SK-N-SH (cell line): ENCODE data around the gene LSM14B. TPM values are rescaled to one million over a fixed set of nuclear protein-coding genes. Genes with fewer than 3 reads are reported as not detected.

Source experiments
- CTCF ChIA-PET: fragments of 300-600, 350-600 bp; formaldehyde crosslinking; extraction: SDS; loops from one replicate; lab custom pipeline; 2021; lab: Yijun Ruan, JAX
- POLR2A ChIA-PET: fragments of 350-600 bp; sonication (Branson Sonifier 250); formaldehyde crosslinking; extraction: SDS; loops from one replicate; lab custom pipeline; 2020; ENCODE audit warnings: antibody characterized with exemption, inconsistent platforms; lab: Yijun Ruan, JAX
- DNase-seq: peaks from one replicate; pipeline ENCODE4 v3.0.0; 2012
- H2AFZ ChIP-seq: fragments of 200-600 bp; sonication (generic); 2 replicates; pipeline ENCODE4 v1.8.1; 2016; ENCODE audit warnings: antibody characterized with exemption, mild to moderate bottlenecking, low read depth
- H3F3A ChIP-seq: fragments of 200-600 bp; sonication (generic); replicated peaks from 2 replicates; pipeline ENCODE3; 2016; ENCODE audit warnings: antibody characterized with exemption, mild to moderate bottlenecking; ENCODE audit not compliant: insufficient read depth
- H3K27ac ChIP-seq, 2 experiments: fragments of 200-500 bp in 1 of 2; fragments of 200-600 bp in 1 of 2; sonication (Bioruptor generic) in 1 of 2; sonication (generic), shearing (Covaris generic) in 1 of 2; 2 replicates each; pipeline versions ENCODE4 v1.5.1 to v1.6.1; 2014 to 2016; ENCODE audit warnings: low read depth in 2 of 2, inconsistent platforms in 1 of 2, low read length in 1 of 2, mild to moderate bottlenecking in 1 of 2, mixed read lengths in 1 of 2
- H3K27me3 ChIP-seq: fragments of 200-600 bp; sonication (generic), shearing (Covaris generic); 2 replicates; pipeline ENCODE4 v1.6.1; 2016; ENCODE audit warnings: mixed run types; ENCODE audit not compliant: insufficient read depth
- H3K36me3 ChIP-seq, 2 experiments: fragments of 200-500 bp in 1 of 2; fragments of 200-600 bp in 1 of 2; sonication (Bioruptor generic) in 1 of 2; sonication (generic) in 1 of 2; replicated peaks in 1 of 2; 2 replicates each; pipeline versions ENCODE3 to v1.5.1; 2014 to 2016; ENCODE audit warnings: low read length in 1 of 2, mild to moderate bottlenecking in 1 of 2; ENCODE audit not compliant: insufficient read depth in 2 of 2, control insufficient read depth in 1 of 2
- H3K4me1 ChIP-seq, 2 experiments: fragments of 200-500 bp in 1 of 2; fragments of 200-600 bp in 1 of 2; sonication (Bioruptor generic) in 1 of 2; sonication (generic), shearing (Covaris generic) in 1 of 2; 2 replicates each; pipeline versions ENCODE4 v1.5.1 to v1.6.1; 2014 to 2016; ENCODE audit warnings: low read depth in 1 of 2, low read length in 1 of 2, mixed run types in 1 of 2; ENCODE audit not compliant: insufficient read depth in 2 of 2, control insufficient read depth in 1 of 2
- H3K4me2 ChIP-seq: fragments of 200-600 bp; sonication (generic), shearing (Covaris generic); 2 replicates; pipeline ENCODE4 v1.6.1; 2017; ENCODE audit warnings: mixed run types
- H3K4me3 ChIP-seq, 2 experiments: fragments of 200-500 bp in 1 of 2; fragments of 200-600 bp in 1 of 2; sonication (Bioruptor generic) in 1 of 2; sonication (generic), shearing (Covaris generic) in 1 of 2; 2 replicates each; pipeline versions ENCODE4 v1.5.1 to v1.8.1; 2014 to 2016; ENCODE audit warnings: low read depth in 2 of 2, inconsistent platforms in 1 of 2, low read length in 1 of 2, mild to moderate bottlenecking in 1 of 2, mixed read lengths in 1 of 2, moderate library complexity in 1 of 2
- H3K79me2 ChIP-seq: fragments of 200-600 bp; sonication (generic); 2 replicates; pipeline ENCODE4 v1.8.1; 2017; ENCODE audit warnings: mild to moderate bottlenecking; ENCODE audit not compliant: insufficient read depth
- H3K9ac ChIP-seq: fragments of 200-600 bp; sonication (generic); 2 replicates; pipeline ENCODE4 v1.6.1; 2017; ENCODE audit warnings: mixed run types
- H3K9me2 ChIP-seq: fragments of 200-600 bp; sonication (generic); 2 replicates; pipeline ENCODE4 v1.6.1; 2017; ENCODE audit warnings: mixed run types
- H3K9me3 ChIP-seq: fragments of 200-600 bp; sonication (generic); 2 replicates; pipeline ENCODE4 v1.6.1; 2017; ENCODE audit warnings: mixed run types, mild to moderate bottlenecking, moderate library complexity
- H4K20me1 ChIP-seq: fragments of 200-600 bp; sonication (generic); 2 replicates; pipeline ENCODE4 v1.6.1; 2017; ENCODE audit warnings: mild to moderate bottlenecking, mixed run types; ENCODE audit not compliant: insufficient read depth
- CHD2 ChIP-seq: fragments of 150-350 bp; IDR thresholded peaks from 2 replicates; pipeline ENCODE4 v1.6.1; 2018; ENCODE audit warnings: low read length; ENCODE audit not compliant: partially characterized antibody
- ELF1 ChIP-seq: IDR thresholded peaks from 2 replicates; pipeline ENCODE4 v1.4.0; 2012
- EZH2phosphoT487 ChIP-seq: fragments of 200-600 bp; sonication (generic); IDR thresholded peaks from 2 replicates; pipeline ENCODE4 v1.6.1; 2017; ENCODE audit warnings: low read depth, mixed run types, mild to moderate bottlenecking, antibody characterized with exemption, moderate library complexity, borderline replicate concordance
- GABPA ChIP-seq: IDR thresholded peaks from 2 replicates; pipeline ENCODE4 v1.4.0; 2012; ENCODE audit warnings: low read depth, mild to moderate bottlenecking
- IRF3 ChIP-seq: fragments of 150-350 bp; IDR thresholded peaks from 2 replicates; pipeline ENCODE4 v1.6.1; 2016; ENCODE audit warnings: mild to moderate bottlenecking, low read depth, low read length
- JUND ChIP-seq: IDR thresholded peaks from 2 replicates; pipeline ENCODE4 v1.4.0; 2012
- MAX ChIP-seq: IDR thresholded peaks from 2 replicates; pipeline ENCODE4 v1.4.0; 2012; ENCODE audit warnings: low read depth
- MEF2A ChIP-seq: IDR thresholded peaks from 2 replicates; pipeline ENCODE4 v1.4.0; 2012; ENCODE audit warnings: low read depth, borderline replicate concordance
- MXI1 ChIP-seq: IDR thresholded peaks from 2 replicates; pipeline ENCODE4 v1.6.1; 2012; ENCODE audit warnings: mild to moderate bottlenecking, low read depth, low read length, improper control_type of control experiment
- NFIC ChIP-seq: IDR thresholded peaks from 2 replicates; pipeline ENCODE4 v1.4.0; 2012; ENCODE audit warnings: borderline replicate concordance
- NRF1 ChIP-seq: IDR thresholded peaks from 2 replicates; pipeline ENCODE4 v1.6.1; 2012; ENCODE audit warnings: low read depth, mild to moderate bottlenecking, low read length
- PBX3 ChIP-seq: IDR thresholded peaks from 2 replicates; pipeline ENCODE4; 2012
- RAD21 ChIP-seq: IDR thresholded peaks from 2 replicates; pipeline ENCODE4 v1.6.1; 2012; ENCODE audit warnings: mild to moderate bottlenecking, low read length
- RCOR1 ChIP-seq: fragments of 150-350 bp; IDR thresholded peaks from 2 replicates; pipeline ENCODE4 v1.6.1; 2017; ENCODE audit warnings: antibody characterized with exemption, low read length
- RFX5 ChIP-seq: IDR thresholded peaks from 2 replicates; pipeline ENCODE4 v1.6.1; 2012; ENCODE audit warnings: mild to moderate bottlenecking, improper control_type of control experiment, low read length
- SIN3A ChIP-seq: IDR thresholded peaks from 2 replicates; pipeline ENCODE4 v1.6.1; 2012; ENCODE audit warnings: low read depth, mild to moderate bottlenecking, low read length, moderate library complexity, borderline replicate concordance
- USF1 ChIP-seq: IDR thresholded peaks from 2 replicates; pipeline ENCODE4 v1.4.0; 2012; ENCODE audit warnings: low read depth, borderline replicate concordance
- USF2 ChIP-seq: fragments of 150-350 bp; IDR thresholded peaks from 2 replicates; pipeline ENCODE4 v1.6.1; 2017; ENCODE audit warnings: antibody characterized with exemption, low read length, low read depth, borderline replicate concordance
- YY1 ChIP-seq: IDR thresholded peaks from 2 replicates; pipeline ENCODE4 v1.4.0; 2012; ENCODE audit warnings: low read depth, mild to moderate bottlenecking
- ZBTB33 ChIP-seq: IDR thresholded peaks from 2 replicates; pipeline ENCODE4 v1.4.0; 2012; ENCODE audit warnings: low read depth, borderline replicate concordance
- WGBS: methylation state at CpG from one replicate; pipeline ENCODE4 v1.1.6; 2017; ENCODE audit warnings: low lambda C conversion rate; 5-methylcytosine and 5-hydroxymethylcytosine counted together
- polyA plus RNA-seq, 3 experiments: library from polyadenylated mRNA; depleted of rRNA; stranded (reverse); fragments of >200 nt; gene quantifications; 2 replicates each; pipeline ENCODE4 v1.2.3, GENCODE V29; 2012

The LSM14B gene
- polyA plus RNA-seq, 1 of the 3 experiments (the other 2 are of a cell fraction), result 64.6 TPM

- Histone ChIP-seq H2AFZ (no peak overlapping the region), H3F3A (no peaks in the 10 kb centered on the region), H3K4me2 (no peak overlapping the region), H3K36me3 (no peaks in the 10 kb centered on the region), H3K27ac (no peak overlapping the region), H4K20me1 (no peaks in the 10 kb centered on the region), H3K4me1 (no peaks in the 10 kb centered on the region), H3K9me2 (no peaks in the 10 kb centered on the region), H3K79me2 (no peaks in the 10 kb centered on the region), H3K27me3 (no peaks in the 10 kb centered on the region), H3K9ac (no peak overlapping the region), H3K9me3 (0 out of 2 replicates have a peak, but pooled peaks cover 3% of the 10 kb centered on the region), H3K4me3 (no peak overlapping the region)
- CTCF ChIA-PET, result interaction anchor here (1.4 kb wide), 1 partner anchor 30 kb away, joined by 3 read pairs; no protein-coding TSS in a partner anchor
- DNase-seq, result no peak
- no peak for TF ChIP-seq ELF1
- TF ChIP-seq MEF2A, result no peak
- no peak for TF ChIP-seq IRF3
- no peak for TF ChIP-seq MAX
- TF ChIP-seq JUND, result no peak
- TF ChIP-seq YY1, result no peak
- TF ChIP-seq RAD21, result no peak
- TF ChIP-seq PBX3, result no peak
- no peak for TF ChIP-seq CHD2
- TF ChIP-seq ZBTB33, result no peak
- no peak for TF ChIP-seq RFX5
- no peak for TF ChIP-seq USF1
- TF ChIP-seq RCOR1, result no peak
- no peak for TF ChIP-seq GABPA
- TF ChIP-seq NRF1, result no peak
- TF ChIP-seq MXI1, result no peak
- no peak for TF ChIP-seq EZH2phosphoT487
- no peak for TF ChIP-seq SIN3A
- no peak for TF ChIP-seq USF2
- TF ChIP-seq NFIC, result no peak
- 41% methylated on average over 11 of the region's 15 CpGs for WGBS
- POLR2A ChIA-PET, result no interaction called here
Measured at GRCh38 chr20:62104234-62104789, 18.0 kb upstream of the LSM14B start.
